H9 (cell line): ENCODE measurements around the gene DAAM1. TPM values are rescaled to one million over a fixed set of nuclear protein-coding genes. Genes with fewer than 3 reads are reported as not detected.

Experiments used
- DNase-seq: peaks from one replicate; pipeline ENCODE4 v3.0.0-alpha.2; 2017
- H2AFZ ChIP-seq: one replicate; pipeline ENCODE4 v1.6.1; 2013; ENCODE audit warnings: mild to moderate bottlenecking, low read length, control low read depth, moderate library complexity
- H2AK5ac ChIP-seq: 2 replicates; pipeline ENCODE4 v1.6.1; 2013; ENCODE audit warnings: low read length, control low read depth, mixed read lengths; ENCODE audit not compliant: insufficient read length
- H2BK120ac ChIP-seq: one replicate; pipeline ENCODE4 v1.6.1; 2013; ENCODE audit warnings: low read depth, mild to moderate bottlenecking, low read length, control low read depth, inconsistent platforms; ENCODE audit not compliant: poor library complexity, severe bottlenecking
- H2BK12ac ChIP-seq: 2 replicates; pipeline ENCODE4 v1.6.1; 2013; ENCODE audit warnings: low read length, control low read depth, mixed read lengths, low read depth; ENCODE audit not compliant: insufficient read length
- H2BK15ac ChIP-seq: 2 replicates; pipeline ENCODE4 v1.6.1; 2013; ENCODE audit warnings: low read depth, low read length, control low read depth
- H2BK20ac ChIP-seq: one replicate; pipeline ENCODE4 v1.6.1; 2013; ENCODE audit warnings: low read depth, mild to moderate bottlenecking, low read length, control low read depth, inconsistent platforms; ENCODE audit not compliant: poor library complexity, severe bottlenecking
- H2BK5ac ChIP-seq: 2 replicates; pipeline ENCODE4 v1.6.1; 2013; ENCODE audit warnings: low read length, control low read depth, mixed read lengths; ENCODE audit not compliant: insufficient read length
- H3K14ac ChIP-seq: 2 replicates; pipeline ENCODE4 v1.6.1; 2013; ENCODE audit warnings: low read length, control low read depth; ENCODE audit not compliant: insufficient read depth
- H3K18ac ChIP-seq: 2 replicates; pipeline ENCODE4 v1.6.1; 2013; ENCODE audit warnings: low read depth, mild to moderate bottlenecking, mixed read lengths, low read length, control low read depth; ENCODE audit not compliant: insufficient read length
- H3K23ac ChIP-seq: 2 replicates; pipeline ENCODE4 v1.6.1; 2013; ENCODE audit warnings: low read length, control low read depth, mixed read lengths, low read depth; ENCODE audit not compliant: insufficient read length
- H3K23me2 ChIP-seq: 2 replicates; pipeline ENCODE4 v1.6.1; 2013; ENCODE audit warnings: low read depth, mild to moderate bottlenecking, mixed read lengths, low read length, control low read depth; ENCODE audit not compliant: insufficient read length, poor library complexity, severe bottlenecking
- H3K27ac ChIP-seq: 2 replicates; pipeline ENCODE4 v1.5.1; 2013; ENCODE audit warnings: low read length, control low read depth, mixed read lengths, low read depth; ENCODE audit not compliant: insufficient read length
- H3K27me3 ChIP-seq: 2 replicates; pipeline ENCODE4 v1.6.1; 2013; ENCODE audit warnings: low read length, control low read depth, inconsistent platforms; ENCODE audit not compliant: insufficient read depth
- H3K4ac ChIP-seq: 2 replicates; pipeline ENCODE4 v1.6.1; 2013; ENCODE audit warnings: low read depth, mild to moderate bottlenecking, control low read depth, inconsistent platforms, low read length, moderate library complexity
- H3K4me1 ChIP-seq: 2 replicates; pipeline ENCODE4 v1.6.1; 2013; ENCODE audit warnings: low read length, control low read depth, inconsistent platforms; ENCODE audit not compliant: insufficient read depth
- H3K4me2 ChIP-seq: 2 replicates; pipeline ENCODE4 v1.6.1; 2013; ENCODE audit warnings: low read length, control low read depth, mixed read lengths; ENCODE audit not compliant: insufficient read length, insufficient read depth
- H3K56ac ChIP-seq: 2 replicates; pipeline ENCODE4 v1.6.1; 2013; ENCODE audit warnings: low read depth, mild to moderate bottlenecking, mixed read lengths, low read length, control low read depth; ENCODE audit not compliant: insufficient read length
- H3K79me1 ChIP-seq: 2 replicates; pipeline ENCODE4 v1.6.1; 2013; ENCODE audit warnings: low read depth, mild to moderate bottlenecking, moderate library complexity, low read length, control low read depth, inconsistent platforms; ENCODE audit not compliant: insufficient read depth, poor library complexity, severe bottlenecking
- H3K79me2 ChIP-seq: 2 replicates; pipeline ENCODE4 v1.6.1; 2013; ENCODE audit warnings: low read length, control low read depth, inconsistent platforms; ENCODE audit not compliant: insufficient read depth
- H3K9ac ChIP-seq: 2 replicates; pipeline ENCODE4 v1.6.1; 2013; ENCODE audit warnings: low read length, control low read depth, mixed read lengths; ENCODE audit not compliant: insufficient read length; ENCODE audit errors: extremely low read depth
- H3K9me3 ChIP-seq: one replicate; pipeline ENCODE4 v1.6.1; 2013; ENCODE audit warnings: low read depth, low read length, inconsistent platforms; ENCODE audit not compliant: control insufficient read depth
- H3T11ph ChIP-seq: one replicate; pipeline ENCODE4 v1.6.1; 2013; ENCODE audit warnings: mild to moderate bottlenecking, low read length, control low read depth, inconsistent platforms
- H4K20me1 ChIP-seq: one replicate; pipeline ENCODE4 v1.6.1; 2013; ENCODE audit not compliant: control insufficient read depth, insufficient read length, insufficient read depth
- H4K5ac ChIP-seq: 2 replicates; pipeline ENCODE4 v1.6.1; 2013; ENCODE audit warnings: low read depth, mild to moderate bottlenecking, mixed read lengths, low read length, control low read depth; ENCODE audit not compliant: insufficient read length
- H4K8ac ChIP-seq: replicated peaks from 2 replicates; pipeline ENCODE4 v1.6.1; 2013; ENCODE audit warnings: low read length, control low read depth, mixed read lengths, low read depth; ENCODE audit not compliant: insufficient read length
- H4K91ac ChIP-seq: 2 replicates; pipeline ENCODE4 v1.6.1; 2013; ENCODE audit warnings: low read depth, mild to moderate bottlenecking, moderate library complexity, mixed read lengths, low read length, control low read depth; ENCODE audit not compliant: insufficient read length
- H3K27ac Mint-ChIP-seq, 3 experiments: 2 replicates in 2 of 3; 3 replicates in 1 of 3; pipeline ENCODE4 v1.8.0; 2020 to 2021; ENCODE audit warnings: mixed read lengths in 3 of 3, mild to moderate bottlenecking in 1 of 3, moderate library complexity in 1 of 3
- H3K27me3 Mint-ChIP-seq: 2 replicates; pipeline ENCODE4 v1.8.0; 2021; ENCODE audit warnings: low read depth, mild to moderate bottlenecking, moderate library complexity, mixed read lengths
- H3K36me3 Mint-ChIP-seq, 3 experiments: 2 replicates in 2 of 3; 3 replicates in 1 of 3; pipeline ENCODE4 v1.8.0; 2020 to 2021; ENCODE audit warnings: low read depth in 3 of 3, mixed read lengths in 3 of 3; ENCODE audit not compliant: insufficient read depth in 1 of 3
- H3K4me1 Mint-ChIP-seq, 2 experiments: 2 replicates each; pipeline ENCODE4 v1.8.0; 2020; ENCODE audit warnings: mixed read lengths in 2 of 2
- H3K4me3 Mint-ChIP-seq, 2 experiments: 2 replicates in 1 of 2; 3 replicates in 1 of 2; pipeline ENCODE4 v1.8.0; 2020 to 2021; ENCODE audit warnings: mild to moderate bottlenecking in 2 of 2, mixed read lengths in 2 of 2, moderate library complexity in 1 of 2
- H3K9me3 Mint-ChIP-seq, 2 experiments: 2 replicates in 1 of 2; 3 replicates in 1 of 2; pipeline ENCODE4 v1.8.0; 2020; ENCODE audit warnings: mild to moderate bottlenecking in 2 of 2, mixed read lengths in 2 of 2, moderate library complexity in 1 of 2
- CTCF ChIP-seq: fragments of 200-600 bp; sonication (generic); conservative IDR thresholded peaks from 3 replicates; pipeline ENCODE4 v1.8.0; 2021; ENCODE audit warnings: antibody characterized with exemption, mild to moderate bottlenecking
- WGBS: extraction: QIAGEN DNeasy Blood & Tissue Kit; methylation state at CpG from one replicate; pipeline ENCODE4 v1.1.7; 2013; ENCODE audit warnings: missing lambda C conversion rate, low lambda C conversion rate, mixed read lengths; ENCODE audit not compliant: insufficient read length; ENCODE audit errors: extremely low coverage; 5-methylcytosine and 5-hydroxymethylcytosine counted together
- total RNA-seq: library from RNA; stranded (reverse); gene quantifications from 2 replicates; pipeline ENCODE4 v1.2.1, GENCODE V29; 2021

DAAM1 gene
- total RNA-seq, 1 experiment from 2014 or later, result 19.5 TPM

- no peak overlapping the region for H3K27ac Mint-ChIP-seq
- no peaks in the 10 kb centered on the region for H3K27me3 Mint-ChIP-seq
- WGBS, result no CpG with 5 or more reads among the region's 3 CpGs
These were observed 145.8 kb downstream of the DAAM1 start for GRCh38 chr14:59334253-59334652.

More at GRCh38 chr14:59334253-59334652, 145.8 kb downstream of the DAAM1 start:
- Histone ChIP-seq H4K5ac (no peak overlapping the region), H3K14ac (no peak overlapping the region), H2BK20ac (no peak overlapping the region), H3K4ac (no peak overlapping the region), H2BK120ac (no peak overlapping the region), H3K79me1 (no peaks in the 10 kb centered on the region), H3K79me2 (no peaks in the 10 kb centered on the region), H3T11ph (no peak overlapping the region), H4K8ac (no peak overlapping the region), H3K4me2 (no peak overlapping the region), H3K56ac (no peak overlapping the region), H3K4me1 (peaks cover 19% of the 10 kb centered on the region; the same call in 1 of the 2 replicates), H3K23ac (no peak overlapping the region), H2BK15ac (no peak overlapping the region), H3K27me3 (no peaks in the 10 kb centered on the region), H3K18ac (no peak overlapping the region), H2AK5ac (no peak overlapping the region), H3K9me3 (no peaks in the 10 kb centered on the region), H3K9ac (no peak overlapping the region), H3K27ac (no peak overlapping the region), H2BK5ac (no peak overlapping the region), H2AFZ (no peak overlapping the region), H2BK12ac (no peak overlapping the region), H3K23me2 (no peaks in the 10 kb centered on the region), H4K20me1 (no peaks in the 10 kb centered on the region), H4K91ac (no peak overlapping the region)
- TF ChIP-seq CTCF, result no peak
- Mint-ChIP-seq H3K9me3 (no peaks in the 10 kb centered on the region), H3K4me1 (peaks cover 58 to 62% of the 10 kb centered on the region in 2 experiments), H3K4me3 (no peak overlapping the region), H3K36me3 (peaks cover 5 to 9% (median 6%) of the 10 kb centered on the region in 3 experiments; a peak in 5 of 7 replicates)
- no peak for DNase-seq
